ENCODE data around the gene FSTL4.

DNA sequence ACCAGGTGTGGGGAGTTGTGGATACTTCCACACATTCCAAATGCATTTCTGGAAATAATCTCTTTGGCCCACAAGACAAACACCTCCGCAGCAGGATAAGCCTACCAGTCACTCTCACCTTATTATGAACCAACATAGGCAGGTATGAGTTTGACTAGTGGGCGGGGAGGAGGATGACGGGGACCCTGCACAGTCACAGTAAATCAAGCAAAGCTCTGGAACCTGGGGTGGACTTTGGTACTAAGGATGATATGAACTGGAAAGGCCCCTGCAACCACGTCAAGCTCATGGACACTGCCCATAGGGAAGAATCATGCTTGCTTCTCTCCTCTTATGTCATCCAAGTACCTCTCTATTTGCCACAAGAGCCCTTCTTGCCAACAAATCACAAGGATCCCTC is 301.2 kb downstream of the FSTL4 start:
- TF ChIP-seq, protein P1, sequence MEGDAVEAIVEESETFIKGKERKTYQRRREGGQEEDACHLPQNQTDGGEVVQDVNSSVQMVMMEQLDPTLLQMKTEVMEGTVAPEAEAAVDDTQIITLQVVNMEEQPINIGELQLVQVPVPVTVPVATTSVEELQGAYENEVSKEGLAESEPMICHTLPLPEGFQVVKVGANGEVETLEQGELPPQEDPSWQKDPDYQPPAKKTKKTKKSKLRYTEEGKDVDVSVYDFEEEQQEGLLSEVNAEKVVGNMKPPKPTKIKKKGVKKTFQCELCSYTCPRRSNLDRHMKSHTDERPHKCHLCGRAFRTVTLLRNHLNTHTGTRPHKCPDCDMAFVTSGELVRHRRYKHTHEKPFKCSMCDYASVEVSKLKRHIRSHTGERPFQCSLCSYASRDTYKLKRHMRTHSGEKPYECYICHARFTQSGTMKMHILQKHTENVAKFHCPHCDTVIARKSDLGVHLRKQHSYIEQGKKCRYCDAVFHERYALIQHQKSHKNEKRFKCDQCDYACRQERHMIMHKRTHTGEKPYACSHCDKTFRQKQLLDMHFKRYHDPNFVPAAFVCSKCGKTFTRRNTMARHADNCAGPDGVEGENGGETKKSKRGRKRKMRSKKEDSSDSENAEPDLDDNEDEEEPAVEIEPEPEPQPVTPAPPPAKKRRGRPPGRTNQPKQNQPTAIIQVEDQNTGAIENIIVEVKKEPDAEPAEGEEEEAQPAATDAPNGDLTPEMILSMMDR (conservative IDR thresholded peaks at IDR 0.05; ENCODE audit: low read length): no peak
- no peak for TF ChIP-seq EZH2phosphoT487 (IDR thresholded peaks at IDR 0.05; ENCODE audit: borderline replicate concordance, low read depth, low read length)
